Caki2 (cell line): ENCODE measurements around the gene UNC119B. TPM values are rescaled to one million over a fixed set of nuclear protein-coding genes. Genes with fewer than 3 reads are reported as not detected.
"Not testable (repeated sequence)": the region's sequence is repeated elsewhere in the genome, so short reads cannot be mapped to it uniquely, and the experiment has no call there.

Experiments
- DNase-seq: peaks from one replicate; pipeline ENCODE4 v3.0.0-alpha.2; 2015; ENCODE audit warnings: low read depth
- in situ Hi-C: cut with HindIII; loops from 2 replicates; pipeline ENCODE4 v1.10.0; 2016; ENCODE audit warnings: low sequenced_read_pairs, low pct_unique_long_range_greater_than_20kb, mixed read lengths
- total RNA-seq: library from RNA; depleted of rRNA; stranded (reverse); fragments of >200 nt; shearing (Covaris generic); gene quantifications from 2 replicates; pipeline ENCODE4 v1.2.3, GENCODE V29; 2014; ENCODE audit warnings: low replicate concordance; rRNA removed

Gene UNC119B
- total RNA-seq = 41.8 and 46.2 TPM in 2 replicates

GRCh38 chr12:120710031-120710804 is at the start of gene UNC119B:
TSS of gene UNC119B (plus strand) at chr12:120710458. CDS start at chr12:120710475, 17 bp downstream.
- in situ Hi-C loops = no loop called here
- peak; percentile 68 for DNase-seq

- in situ Hi-C loops = no loop called here
- DNase-seq = no peak
Observed at GRCh38 chr12:120661432-120661831, 48.8 kb upstream of the UNC119B start.

- DNase-seq = no peak
- in situ Hi-C loops = no loop called here
Observed at GRCh38 chr12:120662879-120663278, 47.4 kb upstream of the UNC119B start.

- in situ Hi-C loops = no loop called here
- no peak for DNase-seq
Observed at GRCh38 chr12:120663741-120664140, 46.5 kb upstream of the UNC119B start.

GRCh38 chr12:120666571-120667390 is 43.5 kb upstream of the UNC119B start:
- in situ Hi-C loops = no loop called here
- DNase-seq = no peak

GRCh38 chr12:120668091-120668867 is 42.0 kb upstream of the UNC119B start:
- in situ Hi-C loops = no loop called here
- DNase-seq = no peak

GRCh38 chr12:120668868-120669840 is 41.1 kb upstream of the UNC119B start:
- peak; percentile 22 for DNase-seq
- in situ Hi-C loops = no loop called here

GRCh38 chr12:120670237-120670636 is 40.0 kb upstream of the UNC119B start:
- in situ Hi-C loops, DNase-seq: not testable (repeated sequence)

- DNase-seq = no peak
- in situ Hi-C loops = no loop called here
Observed at GRCh38 chr12:120670667-120671066, 39.6 kb upstream of the UNC119B start.

- DNase-seq = no peak
- in situ Hi-C loops = no loop called here
Observed at GRCh38 chr12:120674097-120674636, 36.1 kb upstream of the UNC119B start.

- DNase-seq = no peak
Observed at GRCh38 chr12:120677765-120678473, 32.3 kb upstream of the UNC119B start.

GRCh38 chr12:120678572-120678971 is 31.7 kb upstream of the UNC119B start:
- in situ Hi-C loops = no loop called here
- no peak for DNase-seq

More at GRCh38 chr12:120677765-120678473, 32.3 kb upstream of the UNC119B start:
- in situ Hi-C loops = no loop called here

GRCh38 chr12:120680165-120680738 is 30.0 kb upstream of the UNC119B start:
- no peak for DNase-seq
- in situ Hi-C loops = no loop called here

GRCh38 chr12:120684523-120684932 is 25.7 kb upstream of the UNC119B start:
- no peak for DNase-seq
- in situ Hi-C loops = no loop called here

- no peak for DNase-seq
- in situ Hi-C loops = no loop called here
Observed at GRCh38 chr12:120685522-120685921, 24.7 kb upstream of the UNC119B start.

- DNase-seq = peak; percentile 99
Observed at GRCh38 chr12:120686151-120686689, 24.0 kb upstream of the UNC119B start.

More at GRCh38 chr12:120686151-120686689, 24.0 kb upstream of the UNC119B start:
- in situ Hi-C loops = no loop called here
